Esophagus muscularis mucosa (tissue), 4 donors: ENCODE data around the gene KDM7A. TPM values are rescaled to one million over a fixed set of nuclear protein-coding genes. Genes with fewer than 3 reads are reported as not detected.
"Not testable (repeated sequence)": the region's sequence is repeated elsewhere in the genome, so short reads cannot be mapped to it uniquely, and the experiment has no call there.

ENCODE experiments used
- DNase-seq: peaks from one replicate; pipeline ENCODE4 v3.0.0-alpha.2; 2017; ENCODE audit errors: extremely low spot score
- H3K27ac ChIP-seq, 4 donors: fragments of 200-600 bp; sonication (generic); replicated peaks in 1 of 4; 1 replicate in 3 of 4; 2 replicates in 1 of 4; pipeline ENCODE4 v1.5.1; 2016 to 2019; ENCODE audit warnings: mild to moderate bottlenecking in 1 of 4
- H3K27me3 ChIP-seq, 4 donors: fragments of 200-600 bp; sonication (generic); one replicate each; pipeline versions ENCODE4 v1.5.1 to v1.6.0; 2016 to 2019
- H3K36me3 ChIP-seq, 4 donors: fragments of 200-600 bp; sonication (generic); one replicate each; pipeline ENCODE4 v1.5.1; 2016 to 2019
- H3K4me1 ChIP-seq, 4 donors: fragments of 200-600 bp; sonication (generic); one replicate each; pipeline ENCODE4 v1.5.1; 2016 to 2019
- H3K4me3 ChIP-seq, 4 donors: fragments of 200-600 bp; sonication (generic); 1 replicate in 2 of 4; 2 replicates in 2 of 4; pipeline ENCODE4 v1.5.1; 2016 to 2019; ENCODE audit warnings: mild to moderate bottlenecking in 4 of 4, moderate library complexity in 1 of 4
- H3K9me3 ChIP-seq, 4 donors: fragments of 200-600 bp; sonication (generic); 1 replicate in 3 of 4; 2 replicates in 1 of 4; pipeline ENCODE4 v1.5.1; 2016 to 2019
- EP300 ChIP-seq: sonication (generic); formaldehyde crosslinking; IDR thresholded peaks from one replicate; pipeline ENCODE4 v1.6.1; 2017; ENCODE audit warnings: antibody characterized with exemption
- POLR2A ChIP-seq: fragments of 450-650 bp; IDR thresholded peaks from one replicate; pipeline ENCODE4 v1.6.1; 2017; ENCODE audit warnings: antibody characterized with exemption, moderate library complexity, mild to moderate bottlenecking, low read depth
- POLR2AphosphoS5 ChIP-seq, 2 donors: sonication (generic); formaldehyde crosslinking; IDR thresholded peaks; one replicate each; pipeline ENCODE4 v1.6.1; 2017; ENCODE audit warnings: antibody characterized with exemption in 2 of 2
- WGBS: methylation state at CpG from one replicate; pipeline ENCODE4 v1.1.5; 2018; 5-methylcytosine and 5-hydroxymethylcytosine counted together
- intact Hi-C: fragments of 100-400 bp; cut with DNase I; formaldehyde crosslinking; loops from one replicate; pipeline ENCODE4 v1.15.1; 2023
- total RNA-seq, 4 donors: library from RNA; depleted of rRNA; stranded (reverse); fragments of >200 nt; gene quantifications; one replicate each; pipeline versions ENCODE4 v1.1.0 to v1.2.1, GENCODE V29; 2016
- TF ChIP-seq, protein P1 (sequence below), 3 experiments: fragments of 200-600 bp in 2 of 3; fragments of 450-650 bp in 1 of 3; sonication (generic) in 2 of 3; IDR thresholded peaks; one replicate each; pipeline ENCODE4 v1.5.1; 2017 to 2019; ENCODE audit warnings: antibody characterized with exemption in 3 of 3, mild to moderate bottlenecking in 2 of 3, moderate library complexity in 1 of 3

KDM7A gene
- total RNA-seq, 4 donors from 2014 or later = 13.5 to 23.7 (median 19.5) TPM

- TF ChIP-seq POLR2A = no peak
- TF ChIP-seq, protein P1, sequence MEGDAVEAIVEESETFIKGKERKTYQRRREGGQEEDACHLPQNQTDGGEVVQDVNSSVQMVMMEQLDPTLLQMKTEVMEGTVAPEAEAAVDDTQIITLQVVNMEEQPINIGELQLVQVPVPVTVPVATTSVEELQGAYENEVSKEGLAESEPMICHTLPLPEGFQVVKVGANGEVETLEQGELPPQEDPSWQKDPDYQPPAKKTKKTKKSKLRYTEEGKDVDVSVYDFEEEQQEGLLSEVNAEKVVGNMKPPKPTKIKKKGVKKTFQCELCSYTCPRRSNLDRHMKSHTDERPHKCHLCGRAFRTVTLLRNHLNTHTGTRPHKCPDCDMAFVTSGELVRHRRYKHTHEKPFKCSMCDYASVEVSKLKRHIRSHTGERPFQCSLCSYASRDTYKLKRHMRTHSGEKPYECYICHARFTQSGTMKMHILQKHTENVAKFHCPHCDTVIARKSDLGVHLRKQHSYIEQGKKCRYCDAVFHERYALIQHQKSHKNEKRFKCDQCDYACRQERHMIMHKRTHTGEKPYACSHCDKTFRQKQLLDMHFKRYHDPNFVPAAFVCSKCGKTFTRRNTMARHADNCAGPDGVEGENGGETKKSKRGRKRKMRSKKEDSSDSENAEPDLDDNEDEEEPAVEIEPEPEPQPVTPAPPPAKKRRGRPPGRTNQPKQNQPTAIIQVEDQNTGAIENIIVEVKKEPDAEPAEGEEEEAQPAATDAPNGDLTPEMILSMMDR (IDR thresholded peaks at IDR 0.05) = no peak
- no peak for TF ChIP-seq POLR2AphosphoS5 (IDR thresholded peaks at IDR 0.05)
- no peak for TF ChIP-seq EP300
- Histone ChIP-seq H3K9me3 (no peaks in the 10 kb centered on the region), H3K4me1 (peaks cover 31 to 55% (median 42%) of the 10 kb centered on the region in 4 donors), H3K27ac (peak overlapping the region; percentile 99 to 100 (median 100)), H3K36me3 (no peaks in the 10 kb centered on the region), H3K4me3 (no peak overlapping the region), H3K27me3 (no peaks in the 10 kb centered on the region)
- intact Hi-C loops = loop anchor here (2.0 kb wide), 1 partner anchor 153 kb away; no protein-coding TSS in a partner anchor
- 81% methylated on average over 2 of the region's 2 CpGs for WGBS
- DNase-seq = no peak
These were observed 2.6 kb downstream of the KDM7A start for GRCh38 chr7:140174217-140174616.

GRCh38 chr7:140170375-140170774, 6.4 kb downstream of the KDM7A start:
- WGBS = 78% methylated on average over 4 of the region's 4 CpGs

DNA sequence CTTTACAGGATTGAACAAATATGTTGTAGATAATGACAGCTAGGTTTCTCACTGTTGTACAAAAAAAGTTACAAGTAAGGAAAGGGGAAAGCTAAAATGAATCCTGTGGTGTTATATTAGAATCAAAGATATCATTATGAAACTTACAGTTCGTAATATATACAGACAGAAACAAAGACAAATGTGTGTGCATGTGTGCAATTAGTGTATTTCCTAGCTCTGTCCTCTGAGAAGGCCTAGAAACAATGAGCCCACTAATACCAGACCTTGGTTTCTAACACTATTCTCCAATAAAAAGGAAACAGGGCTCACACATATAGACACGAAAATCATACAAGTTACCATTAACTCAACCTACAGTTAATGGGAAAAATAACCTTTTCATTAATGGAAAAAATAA, 8.0 kb downstream of the KDM7A start:
- no peaks in the 10 kb centered on the region for H3K27me3 ChIP-seq
- DNase-seq = no peak
- intact Hi-C loops = no loop called here
- 77% methylated on average over 2 of the region's 2 CpGs for WGBS
- H3K4me1 ChIP-seq = peaks cover 19 to 65% (median 34%) of the 10 kb centered on the region in 4 donors
- no peaks in the 10 kb centered on the region for H3K9me3 ChIP-seq
- TF ChIP-seq POLR2A (no peak), POLR2AphosphoS5 (IDR thresholded peaks at IDR 0.05) (no peak), EP300 (no peak)
- TF ChIP-seq, protein P1 (IDR thresholded peaks at IDR 0.05) = no peak
- H3K36me3 ChIP-seq = no peaks in the 10 kb centered on the region
- H3K4me3 ChIP-seq = no peak overlapping the region
- H3K27ac ChIP-seq = no peak overlapping the region

More at GRCh38 chr7:140170375-140170774, 6.4 kb downstream of the KDM7A start:
- no peak overlapping the region for H3K4me3 ChIP-seq
- H3K27ac ChIP-seq = no peak overlapping the region
- H3K27me3 ChIP-seq = no peaks in the 10 kb centered on the region
- no peaks in the 10 kb centered on the region for H3K9me3 ChIP-seq
- no peaks in the 10 kb centered on the region for H3K36me3 ChIP-seq
- no peak for TF ChIP-seq POLR2AphosphoS5 (IDR thresholded peaks at IDR 0.05)
- no peak for TF ChIP-seq EP300
- TF ChIP-seq POLR2A = no peak
- TF ChIP-seq, protein P1 (IDR thresholded peaks at IDR 0.05) = no peak
- H3K4me1 ChIP-seq = peaks cover 29 to 72% (median 43%) of the 10 kb centered on the region in 4 donors
- DNase-seq = no peak
- intact Hi-C loops = no loop called here

DNA sequence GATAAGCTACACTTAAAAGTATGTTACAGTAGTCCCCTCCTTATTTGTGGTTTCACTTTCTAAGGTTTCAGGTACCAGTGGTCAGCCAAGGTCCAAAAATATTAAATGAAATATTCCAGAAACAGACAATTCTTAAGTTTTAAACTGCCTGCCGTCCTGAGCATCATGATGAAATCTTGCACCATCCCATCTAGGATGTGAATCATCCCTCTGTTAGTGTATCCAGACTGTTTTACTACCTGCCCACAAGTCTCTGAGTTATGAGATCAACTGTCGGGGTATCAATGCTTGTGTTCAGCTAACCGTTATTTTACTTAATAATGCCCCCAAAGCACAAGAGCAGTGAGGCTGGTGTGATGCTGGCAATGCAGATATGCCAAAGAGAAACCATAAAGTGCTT, 11.4 kb downstream of the KDM7A start:
- WGBS = 74% methylated on average over 3 of the region's 3 CpGs
- TF ChIP-seq POLR2A (no peak), EP300 (no peak), POLR2AphosphoS5 (IDR thresholded peaks at IDR 0.05) (no peak)
- TF ChIP-seq, protein P1 (IDR thresholded peaks at IDR 0.05) = no peak
- no peaks in the 10 kb centered on the region for H3K9me3 ChIP-seq
- no peak overlapping the region for H3K27ac ChIP-seq
- H3K36me3 ChIP-seq = no peaks in the 10 kb centered on the region
- H3K4me3 ChIP-seq = no peak overlapping the region
- H3K27me3 ChIP-seq = no peaks in the 10 kb centered on the region
- intact Hi-C loops = no loop called here
- DNase-seq = no peak
- H3K4me1 ChIP-seq = peaks cover 24 to 59% (median 28%) of the 10 kb centered on the region in 4 donors

- DNase-seq, intact Hi-C loops: not testable (repeated sequence)
- whole genome bisulfite sequencing = 91% methylated on average over 11 of the region's 11 CpGs
These were observed 14.7 kb downstream of the KDM7A start for GRCh38 chr7:140162081-140162480.

More at GRCh38 chr7:140162081-140162480, 14.7 kb downstream of the KDM7A start:
- H3K4me1 ChIP-seq = peaks cover 11 to 41% (median 25%) of the 10 kb centered on the region in 4 donors
- not testable (repeated sequence) for H3K27me3 ChIP-seq, H3K36me3 ChIP-seq, H3K9me3 ChIP-seq, H3K27ac ChIP-seq, H3K4me3 ChIP-seq
